MM.1S (cell line): Measurements from ENCODE around the gene SLC39A3.

Experiments
- EZH2 ChIP-seq: fragments of 300-600 bp; sonication (generic); optimal IDR thresholded peaks from 2 replicates; pipeline ENCODE3; 2017; ENCODE audit warnings: low read depth, mild to moderate bottlenecking, antibody characterized with exemption, low read length, mixed read lengths
- EZH2phosphoT487 ChIP-seq: fragments of 300-600 bp; sonication (generic); IDR thresholded peaks from 2 replicates; pipeline ENCODE4 v1.6.1; 2018; ENCODE audit warnings: antibody characterized with exemption, low read length
- TF ChIP-seq, protein P1 (sequence below): fragments of 300-600 bp; sonication (generic); IDR thresholded peaks from 2 replicates; pipeline ENCODE4 v1.5.1; 2016; ENCODE audit warnings: antibody characterized with exemption, low read length, mixed read lengths

DNA sequence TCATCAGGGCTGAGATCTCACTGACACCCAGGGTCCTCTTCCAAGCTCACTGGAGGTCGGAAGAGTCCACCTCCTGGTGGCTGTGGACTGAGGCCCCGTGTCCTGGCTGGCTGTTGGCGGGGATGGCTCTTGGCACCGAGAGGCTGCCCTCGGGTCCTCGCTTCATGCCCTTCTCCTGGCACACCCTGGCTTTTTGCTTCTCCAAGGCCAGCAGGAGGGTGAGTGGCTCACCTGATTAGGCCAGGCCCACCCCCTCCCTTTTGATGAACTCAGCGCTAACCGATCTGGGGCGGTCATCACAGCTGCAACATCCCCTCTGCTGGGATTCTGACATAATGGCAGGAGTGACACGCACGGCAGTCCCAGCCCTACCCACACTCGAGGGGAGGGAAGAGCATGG, 4.4 kb downstream of the SLC39A3 start:
- TF ChIP-seq, protein P1, sequence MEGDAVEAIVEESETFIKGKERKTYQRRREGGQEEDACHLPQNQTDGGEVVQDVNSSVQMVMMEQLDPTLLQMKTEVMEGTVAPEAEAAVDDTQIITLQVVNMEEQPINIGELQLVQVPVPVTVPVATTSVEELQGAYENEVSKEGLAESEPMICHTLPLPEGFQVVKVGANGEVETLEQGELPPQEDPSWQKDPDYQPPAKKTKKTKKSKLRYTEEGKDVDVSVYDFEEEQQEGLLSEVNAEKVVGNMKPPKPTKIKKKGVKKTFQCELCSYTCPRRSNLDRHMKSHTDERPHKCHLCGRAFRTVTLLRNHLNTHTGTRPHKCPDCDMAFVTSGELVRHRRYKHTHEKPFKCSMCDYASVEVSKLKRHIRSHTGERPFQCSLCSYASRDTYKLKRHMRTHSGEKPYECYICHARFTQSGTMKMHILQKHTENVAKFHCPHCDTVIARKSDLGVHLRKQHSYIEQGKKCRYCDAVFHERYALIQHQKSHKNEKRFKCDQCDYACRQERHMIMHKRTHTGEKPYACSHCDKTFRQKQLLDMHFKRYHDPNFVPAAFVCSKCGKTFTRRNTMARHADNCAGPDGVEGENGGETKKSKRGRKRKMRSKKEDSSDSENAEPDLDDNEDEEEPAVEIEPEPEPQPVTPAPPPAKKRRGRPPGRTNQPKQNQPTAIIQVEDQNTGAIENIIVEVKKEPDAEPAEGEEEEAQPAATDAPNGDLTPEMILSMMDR, result no peak
- TF ChIP-seq EZH2phosphoT487, result no peak
- no peak for TF ChIP-seq EZH2
